22Rv1 (cell line): Measurements from ENCODE around the gene COX5A.

ENCODE experiments used
- ZFX ChIP-seq: fragments of 450-650 bp; IDR thresholded peaks from 2 replicates; pipeline ENCODE4 v1.6.1; 2017; ENCODE audit warnings: antibody characterized with exemption, borderline replicate concordance
- TF ChIP-seq, protein P1 (sequence below): fragments of 450-650 bp; IDR thresholded peaks from 2 replicates; pipeline ENCODE4 v1.5.1; 2017; ENCODE audit warnings: mild to moderate bottlenecking

DNA sequence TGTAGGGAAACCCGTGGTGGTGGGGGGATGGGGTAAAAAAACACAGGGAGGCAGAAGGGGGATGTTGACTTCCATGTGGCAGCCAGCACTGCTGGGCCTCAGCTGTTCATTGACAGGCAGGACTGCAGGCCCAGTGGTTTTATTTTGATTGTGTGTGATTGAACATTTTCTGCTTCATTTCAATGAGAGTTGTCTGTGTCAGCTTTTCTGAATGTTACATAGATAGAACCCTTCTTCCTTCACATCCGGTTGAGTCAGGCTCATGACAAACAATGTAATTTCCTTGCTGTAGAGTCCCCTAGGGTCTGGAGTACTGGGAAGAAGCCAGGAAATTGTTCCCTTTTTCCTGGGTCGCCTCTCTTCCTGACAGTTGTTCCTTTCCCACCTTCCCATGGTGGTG, 26.9 kb upstream of the COX5A start:
- TF ChIP-seq, protein P1, sequence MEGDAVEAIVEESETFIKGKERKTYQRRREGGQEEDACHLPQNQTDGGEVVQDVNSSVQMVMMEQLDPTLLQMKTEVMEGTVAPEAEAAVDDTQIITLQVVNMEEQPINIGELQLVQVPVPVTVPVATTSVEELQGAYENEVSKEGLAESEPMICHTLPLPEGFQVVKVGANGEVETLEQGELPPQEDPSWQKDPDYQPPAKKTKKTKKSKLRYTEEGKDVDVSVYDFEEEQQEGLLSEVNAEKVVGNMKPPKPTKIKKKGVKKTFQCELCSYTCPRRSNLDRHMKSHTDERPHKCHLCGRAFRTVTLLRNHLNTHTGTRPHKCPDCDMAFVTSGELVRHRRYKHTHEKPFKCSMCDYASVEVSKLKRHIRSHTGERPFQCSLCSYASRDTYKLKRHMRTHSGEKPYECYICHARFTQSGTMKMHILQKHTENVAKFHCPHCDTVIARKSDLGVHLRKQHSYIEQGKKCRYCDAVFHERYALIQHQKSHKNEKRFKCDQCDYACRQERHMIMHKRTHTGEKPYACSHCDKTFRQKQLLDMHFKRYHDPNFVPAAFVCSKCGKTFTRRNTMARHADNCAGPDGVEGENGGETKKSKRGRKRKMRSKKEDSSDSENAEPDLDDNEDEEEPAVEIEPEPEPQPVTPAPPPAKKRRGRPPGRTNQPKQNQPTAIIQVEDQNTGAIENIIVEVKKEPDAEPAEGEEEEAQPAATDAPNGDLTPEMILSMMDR, result no peak
- no peak for TF ChIP-seq ZFX
